Thyroid gland (tissue), 4 donors: ENCODE measurements around the gene CHRNE. TPM values are rescaled to one million over a fixed set of nuclear protein-coding genes. Genes with fewer than 3 reads are reported as not detected.

ENCODE experiments used
- DNase-seq, 2 donors: peaks; one replicate each; pipeline ENCODE4 v3.0.0-alpha.2; 2019
- H3K27ac ChIP-seq, 3 donors: fragments of 200-600 bp; sonication (generic); 1 replicate in 2 of 3; 2 replicates in 1 of 3; pipeline ENCODE4 v1.5.1; 2016 to 2019; ENCODE audit warnings: mild to moderate bottlenecking in 1 of 3, moderate library complexity in 1 of 3
- H3K27me3 ChIP-seq: fragments of 200-600 bp; sonication (generic); one replicate; pipeline ENCODE4 v1.5.1; 2019
- H3K36me3 ChIP-seq, 2 donors: fragments of 200-600 bp; sonication (generic); one replicate each; pipeline ENCODE4 v1.5.1; 2016 to 2019
- H3K4me1 ChIP-seq, 2 donors: fragments of 200-600 bp; sonication (generic); one replicate each; pipeline ENCODE4 v1.5.1; 2017 to 2019
- H3K4me3 ChIP-seq, 3 donors: fragments of 200-600 bp; sonication (generic); replicated peaks in 1 of 3; 1 replicate in 2 of 3; 2 replicates in 1 of 3; pipeline ENCODE4 v1.5.1; 2016; ENCODE audit warnings: mild to moderate bottlenecking in 1 of 3
- H3K9me3 ChIP-seq: fragments of 200-600 bp; sonication (generic); one replicate; pipeline ENCODE4 v1.5.1; 2017
- POLR2A ChIP-seq, 2 donors: fragments of 450-650 bp; IDR thresholded peaks; one replicate each; pipeline ENCODE4 v1.6.1; 2017; ENCODE audit warnings: antibody characterized with exemption in 2 of 2, mild to moderate bottlenecking in 2 of 2, moderate library complexity in 1 of 2
- WGBS, 2 donors: methylation state at CpG; one replicate each; pipeline ENCODE4 v1.1.5; 2017; 5-methylcytosine and 5-hydroxymethylcytosine counted together
- intact Hi-C: fragments of 100-400 bp; cut with DNase I; formaldehyde crosslinking; loops from one replicate; pipeline ENCODE4 v1.15.1; 2023
- total RNA-seq, 4 donors: library from RNA; depleted of rRNA; stranded (reverse); fragments of >200 nt; gene quantifications; one replicate each; pipeline ENCODE4 v1.2.3, GENCODE V29; 2016
- TF ChIP-seq, protein P1 (sequence below), 6 experiments: fragments of 200-600 bp in 3 of 6; fragments of 450-650 bp in 3 of 6; sonication (generic) in 3 of 6; IDR thresholded peaks; one replicate each; pipeline ENCODE4 v1.5.1; 2016 to 2019; ENCODE audit warnings: antibody characterized with exemption in 6 of 6, mild to moderate bottlenecking in 2 of 6, inconsistent platforms in 1 of 6, moderate library complexity in 1 of 6

CHRNE gene
- under 1 TPM; 0.29 to 0.83 (median 0.49) TPM for total RNA-seq

DNA sequence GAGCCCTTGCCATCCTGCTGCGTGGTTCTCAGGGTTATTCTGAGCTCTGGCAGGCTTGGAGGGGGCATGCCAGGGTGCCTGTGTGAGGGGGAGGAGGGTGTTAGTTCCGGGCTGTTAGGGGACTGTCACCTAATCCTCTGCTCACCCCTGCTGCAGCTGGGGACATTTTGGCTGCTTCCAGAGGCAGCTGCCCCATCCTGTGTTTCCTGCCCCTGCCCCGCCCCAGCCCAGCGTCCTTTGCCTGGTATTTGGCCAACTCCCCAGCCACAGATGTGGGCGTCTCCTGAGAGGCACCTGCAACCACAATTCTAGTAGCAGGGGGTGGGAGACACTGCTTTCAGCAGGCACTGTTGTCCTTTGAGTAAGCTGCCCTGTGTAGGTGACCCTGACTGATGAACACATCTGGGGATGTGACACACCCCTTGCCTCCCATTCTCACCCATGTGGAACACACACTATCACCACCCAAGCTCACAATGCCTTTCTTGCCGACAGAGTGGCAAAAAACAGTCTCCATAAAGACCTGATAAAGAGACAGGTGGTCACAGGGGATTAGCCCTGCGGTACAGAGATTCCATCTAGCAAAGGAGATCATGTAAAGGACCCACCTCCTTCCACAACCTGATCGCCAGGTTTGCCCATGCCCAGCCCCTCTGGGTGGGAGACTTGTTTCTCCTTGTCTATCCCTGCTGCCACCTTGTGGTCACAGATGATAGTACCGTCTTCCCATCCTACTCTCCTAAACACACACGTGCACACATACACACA, at the start of gene CHRNE:
CHRNE (minus strand) TSS at position 48 of the 768 bp plus-strand sequence; CDS start at position 13, 35 bp downstream.
- peaks cover 12 to 30% of the 10 kb centered on the region in 2 donors for H3K4me1 ChIP-seq
- 11 to 13% methylated on average over 6 to 9 of the region's 10 CpGs for WGBS, 2 donors
- H3K9me3 ChIP-seq, result no peaks in the 10 kb centered on the region
- H3K36me3 ChIP-seq, result no peaks in the 10 kb centered on the region
- intact Hi-C loops, result no loop called here
- peaks cover 8% of the 10 kb centered on the region for H3K27me3 ChIP-seq
- no peak for TF ChIP-seq POLR2A (IDR thresholded peaks at IDR 0.05)
- TF ChIP-seq, protein P1, sequence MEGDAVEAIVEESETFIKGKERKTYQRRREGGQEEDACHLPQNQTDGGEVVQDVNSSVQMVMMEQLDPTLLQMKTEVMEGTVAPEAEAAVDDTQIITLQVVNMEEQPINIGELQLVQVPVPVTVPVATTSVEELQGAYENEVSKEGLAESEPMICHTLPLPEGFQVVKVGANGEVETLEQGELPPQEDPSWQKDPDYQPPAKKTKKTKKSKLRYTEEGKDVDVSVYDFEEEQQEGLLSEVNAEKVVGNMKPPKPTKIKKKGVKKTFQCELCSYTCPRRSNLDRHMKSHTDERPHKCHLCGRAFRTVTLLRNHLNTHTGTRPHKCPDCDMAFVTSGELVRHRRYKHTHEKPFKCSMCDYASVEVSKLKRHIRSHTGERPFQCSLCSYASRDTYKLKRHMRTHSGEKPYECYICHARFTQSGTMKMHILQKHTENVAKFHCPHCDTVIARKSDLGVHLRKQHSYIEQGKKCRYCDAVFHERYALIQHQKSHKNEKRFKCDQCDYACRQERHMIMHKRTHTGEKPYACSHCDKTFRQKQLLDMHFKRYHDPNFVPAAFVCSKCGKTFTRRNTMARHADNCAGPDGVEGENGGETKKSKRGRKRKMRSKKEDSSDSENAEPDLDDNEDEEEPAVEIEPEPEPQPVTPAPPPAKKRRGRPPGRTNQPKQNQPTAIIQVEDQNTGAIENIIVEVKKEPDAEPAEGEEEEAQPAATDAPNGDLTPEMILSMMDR (IDR thresholded peaks at IDR 0.05), result peak; percentile 57 to 85 (median 68)
- H3K4me3 ChIP-seq, result no peak within 1 kb of the TSS
- peak within 1 kb of the TSS in 2 of 3 donors; percentile 14 to 56 for H3K27ac ChIP-seq
- peak; percentile 85 to 87 for DNase-seq

DNA sequence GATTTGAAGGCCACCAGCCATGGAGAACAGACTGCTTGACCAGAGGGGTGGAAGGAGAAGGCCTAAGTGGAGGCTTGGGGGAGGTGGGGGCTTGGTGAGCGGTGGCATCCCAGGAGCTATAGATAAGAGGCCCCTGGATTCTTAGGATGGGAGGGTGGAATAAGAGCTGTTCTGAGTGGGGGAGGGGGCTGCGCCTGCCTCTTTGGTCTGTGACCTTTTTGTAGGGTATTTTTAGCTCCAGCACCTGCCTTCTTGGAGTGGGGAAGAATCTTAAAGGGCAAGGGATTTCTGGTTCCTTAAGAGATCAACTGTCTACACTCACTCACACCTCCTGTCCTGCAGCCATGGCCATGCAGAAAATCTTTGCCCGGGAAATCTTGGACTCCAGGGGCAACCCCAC, 48.6 kb upstream of the CHRNE start:
- 70 to 79% methylated on average over 3 of the region's 3 CpGs for WGBS, 2 donors
- no peak overlapping the region for H3K27ac ChIP-seq
- TF ChIP-seq POLR2A (IDR thresholded peaks at IDR 0.05), result no peak
- TF ChIP-seq, protein P1 (IDR thresholded peaks at IDR 0.05), result no peak
- H3K4me1 ChIP-seq, result peaks cover 21 to 54% of the 10 kb centered on the region in 2 donors
- H3K36me3 ChIP-seq, result no peaks in the 10 kb centered on the region
- H3K9me3 ChIP-seq, result no peaks in the 10 kb centered on the region
- intact Hi-C loops, result no loop called here
- DNase-seq, result no peak
- no peaks in the 10 kb centered on the region for H3K27me3 ChIP-seq
- no peak overlapping the region for H3K4me3 ChIP-seq

DNA sequence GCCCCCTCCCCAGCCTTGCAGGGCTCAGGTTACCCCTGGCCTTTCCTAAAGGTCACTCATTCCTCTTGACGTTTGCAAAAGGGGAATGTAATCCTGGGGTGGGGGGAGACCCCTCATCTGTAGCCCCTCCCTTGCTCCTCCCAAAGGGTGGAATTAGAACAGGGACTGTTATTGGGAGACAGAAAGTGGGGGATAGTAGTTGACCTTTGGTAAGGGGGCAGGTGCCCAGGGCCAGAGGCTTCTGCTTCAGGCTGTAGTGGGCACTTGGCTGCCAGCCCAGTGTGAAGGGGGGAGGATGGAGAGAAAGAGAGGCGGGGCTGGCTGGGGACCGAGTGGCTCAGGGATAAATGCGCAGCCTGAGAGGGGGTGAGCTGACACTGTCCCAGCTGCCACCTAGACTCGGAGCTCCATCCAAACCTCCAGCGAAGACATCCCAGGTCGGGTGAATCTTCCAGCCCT, 47.9 kb upstream of the CHRNE start, which contains the start of gene ENO3:
ENO3 (plus strand) TSS at position 374 of the 459 bp plus-strand sequence. CDS start 711 bp downstream, outside the sequence.
- Histone ChIP-seq H3K27me3 (no peaks in the 10 kb centered on the region), H3K36me3 (peaks cover 0 to 2% of the 10 kb centered on the region in 2 donors), H3K4me3 (peak within 1 kb of the TSS in 1 of 3 donors; percentile 98), H3K4me1 (peaks cover 21 to 55% of the 10 kb centered on the region in 2 donors), H3K27ac (peak within 1 kb of the TSS; percentile 80 to 98 (median 94)), H3K9me3 (no peaks in the 10 kb centered on the region)
- WGBS, 2 donors, result 28 to 37% methylated on average over 7 of the region's 7 CpGs
- TF ChIP-seq POLR2A (IDR thresholded peaks at IDR 0.05), result no peak
- TF ChIP-seq, protein P1 (IDR thresholded peaks at IDR 0.05), result no peak
- DNase-seq, result peak in 1 of 2 donors; percentile 17
- intact Hi-C loops, result no loop called here

DNA sequence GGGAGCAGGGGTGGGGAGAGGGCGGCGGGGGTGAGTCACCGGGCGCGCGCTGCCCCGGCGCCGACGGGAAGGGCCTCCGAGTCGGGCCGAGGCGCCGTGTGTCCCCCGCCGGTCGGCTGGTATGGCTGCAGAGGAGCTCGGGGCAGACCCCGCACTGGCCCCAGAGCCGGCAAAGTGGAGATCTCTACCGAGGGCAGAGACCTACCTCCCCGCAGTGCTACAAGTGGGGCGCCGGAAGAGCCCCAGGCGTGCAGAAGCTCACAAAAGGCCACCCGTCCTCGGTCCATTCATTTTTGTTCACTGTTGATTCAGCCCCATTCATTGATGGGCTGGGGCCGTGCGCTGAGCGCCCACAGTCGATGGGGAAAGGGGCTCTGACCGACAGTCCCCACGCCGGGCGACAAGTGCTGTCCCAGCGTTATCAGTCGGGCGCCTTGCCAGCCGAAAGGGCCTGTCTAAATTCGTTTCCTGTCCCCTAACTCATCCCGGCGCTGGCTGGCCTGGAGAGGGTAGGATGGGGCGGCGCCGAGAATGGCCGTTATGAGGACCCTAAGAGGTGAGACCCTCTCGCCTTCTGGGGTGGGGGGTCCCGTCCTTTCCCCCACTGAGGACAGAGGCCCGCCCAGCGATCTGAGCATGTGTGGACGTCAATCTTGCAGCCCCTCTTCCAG, 47.3 kb upstream of the CHRNE start:
- TF ChIP-seq, protein P1 (IDR thresholded peaks at IDR 0.05), result no peak
- TF ChIP-seq POLR2A (IDR thresholded peaks at IDR 0.05), result peak in 1 of 2 donors; percentile 13
- Histone ChIP-seq H3K9me3 (no peaks in the 10 kb centered on the region), H3K27ac (peak overlapping the region; percentile 80 to 98 (median 94)), H3K36me3 (peaks cover 0 to 2% of the 10 kb centered on the region in 2 donors), H3K4me1 (peaks cover 21 to 57% of the 10 kb centered on the region in 2 donors), H3K4me3 (peak overlapping the region in 1 of 3 donors; percentile 98), H3K27me3 (no peaks in the 10 kb centered on the region)
- 1 to 18% methylated on average over 5 to 14 of the region's 52 CpGs for WGBS, 2 donors
- DNase-seq, result peak; percentile 40 to 41
- intact Hi-C loops, result no loop called here
